DND-41 (cell line): ENCODE results near the gene MEX3B.

Source experiments
- EZH2 ChIP-seq: IDR thresholded peaks from 3 replicates; pipeline ENCODE4 v1.6.1; 2012; ENCODE audit warnings: borderline replicate concordance, low read depth, mild to moderate bottlenecking, moderate library complexity, low read length, inconsistent platforms; ENCODE audit not compliant: severe bottlenecking
- TF ChIP-seq, protein P1 (sequence below): IDR thresholded peaks from 2 replicates; pipeline ENCODE4 v1.5.1; 2012; ENCODE audit warnings: borderline replicate concordance, low read length, moderate library complexity, mild to moderate bottlenecking; ENCODE audit not compliant: poor library complexity, severe bottlenecking; ENCODE audit errors: extremely low read depth

DNA sequence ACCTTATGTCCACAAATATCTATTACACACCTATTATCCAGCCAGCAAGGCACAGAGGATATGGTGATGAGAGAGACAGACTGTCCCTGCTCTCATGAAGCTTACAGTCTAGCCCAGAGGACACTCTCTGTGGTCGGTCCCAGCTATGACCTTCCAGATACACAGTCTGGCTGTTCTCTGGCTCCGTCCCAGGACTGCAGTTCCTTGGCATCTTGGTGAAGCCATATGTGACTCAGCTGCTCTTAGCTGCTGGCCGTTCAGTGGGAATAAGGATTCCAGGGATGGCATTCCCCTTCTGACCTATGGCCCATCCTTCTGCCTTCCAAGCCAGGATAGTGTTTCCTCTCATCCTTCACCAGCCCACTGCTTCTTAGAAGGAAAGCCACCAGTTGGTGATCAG, 30.8 kb downstream of the MEX3B start:
- TF ChIP-seq, protein P1, sequence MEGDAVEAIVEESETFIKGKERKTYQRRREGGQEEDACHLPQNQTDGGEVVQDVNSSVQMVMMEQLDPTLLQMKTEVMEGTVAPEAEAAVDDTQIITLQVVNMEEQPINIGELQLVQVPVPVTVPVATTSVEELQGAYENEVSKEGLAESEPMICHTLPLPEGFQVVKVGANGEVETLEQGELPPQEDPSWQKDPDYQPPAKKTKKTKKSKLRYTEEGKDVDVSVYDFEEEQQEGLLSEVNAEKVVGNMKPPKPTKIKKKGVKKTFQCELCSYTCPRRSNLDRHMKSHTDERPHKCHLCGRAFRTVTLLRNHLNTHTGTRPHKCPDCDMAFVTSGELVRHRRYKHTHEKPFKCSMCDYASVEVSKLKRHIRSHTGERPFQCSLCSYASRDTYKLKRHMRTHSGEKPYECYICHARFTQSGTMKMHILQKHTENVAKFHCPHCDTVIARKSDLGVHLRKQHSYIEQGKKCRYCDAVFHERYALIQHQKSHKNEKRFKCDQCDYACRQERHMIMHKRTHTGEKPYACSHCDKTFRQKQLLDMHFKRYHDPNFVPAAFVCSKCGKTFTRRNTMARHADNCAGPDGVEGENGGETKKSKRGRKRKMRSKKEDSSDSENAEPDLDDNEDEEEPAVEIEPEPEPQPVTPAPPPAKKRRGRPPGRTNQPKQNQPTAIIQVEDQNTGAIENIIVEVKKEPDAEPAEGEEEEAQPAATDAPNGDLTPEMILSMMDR: no peak
- TF ChIP-seq EZH2: no peak
